Loucy (cell line): ENCODE results near the gene TRAF3.

Experiments
- EZH2phosphoT487 ChIP-seq: fragments of 200-600 bp; IDR thresholded peaks from 2 replicates; pipeline ENCODE4 v1.6.1; 2018; ENCODE audit warnings: antibody characterized with exemption, mild to moderate bottlenecking, moderate library complexity, borderline replicate concordance
- TF ChIP-seq, protein P1 (sequence below): fragments of 200-600 bp; sonication (generic); conservative IDR thresholded peaks from 2 replicates; pipeline ENCODE4 v1.5.1; 2014; ENCODE audit warnings: mild to moderate bottlenecking, antibody characterized with exemption, low read length

DNA sequence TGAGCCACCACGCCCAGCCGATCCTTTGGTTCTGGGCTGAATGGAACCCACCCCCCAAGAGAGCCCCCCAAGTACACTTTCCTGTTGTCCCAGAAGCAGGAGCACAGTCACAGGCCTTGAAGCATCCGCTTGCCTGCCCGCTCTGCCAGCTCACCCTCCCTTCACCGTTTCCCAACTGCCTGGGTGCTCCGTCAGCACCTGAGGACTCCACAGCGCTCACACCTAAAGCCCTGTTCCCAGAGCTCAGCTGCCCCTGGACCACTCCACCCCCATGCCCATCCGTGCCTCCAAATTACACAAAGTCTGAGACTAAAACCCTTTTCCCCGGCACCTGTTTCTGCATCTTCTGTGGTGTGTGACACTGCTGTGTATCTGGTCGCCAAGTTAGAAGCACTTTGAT is 44.3 kb upstream of the TRAF3 start:
- TF ChIP-seq, protein P1, sequence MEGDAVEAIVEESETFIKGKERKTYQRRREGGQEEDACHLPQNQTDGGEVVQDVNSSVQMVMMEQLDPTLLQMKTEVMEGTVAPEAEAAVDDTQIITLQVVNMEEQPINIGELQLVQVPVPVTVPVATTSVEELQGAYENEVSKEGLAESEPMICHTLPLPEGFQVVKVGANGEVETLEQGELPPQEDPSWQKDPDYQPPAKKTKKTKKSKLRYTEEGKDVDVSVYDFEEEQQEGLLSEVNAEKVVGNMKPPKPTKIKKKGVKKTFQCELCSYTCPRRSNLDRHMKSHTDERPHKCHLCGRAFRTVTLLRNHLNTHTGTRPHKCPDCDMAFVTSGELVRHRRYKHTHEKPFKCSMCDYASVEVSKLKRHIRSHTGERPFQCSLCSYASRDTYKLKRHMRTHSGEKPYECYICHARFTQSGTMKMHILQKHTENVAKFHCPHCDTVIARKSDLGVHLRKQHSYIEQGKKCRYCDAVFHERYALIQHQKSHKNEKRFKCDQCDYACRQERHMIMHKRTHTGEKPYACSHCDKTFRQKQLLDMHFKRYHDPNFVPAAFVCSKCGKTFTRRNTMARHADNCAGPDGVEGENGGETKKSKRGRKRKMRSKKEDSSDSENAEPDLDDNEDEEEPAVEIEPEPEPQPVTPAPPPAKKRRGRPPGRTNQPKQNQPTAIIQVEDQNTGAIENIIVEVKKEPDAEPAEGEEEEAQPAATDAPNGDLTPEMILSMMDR = no peak
- no peak for TF ChIP-seq EZH2phosphoT487
